GM21529 (cell line): ENCODE data around the gene DYNLRB1.

Experiments used
- ATAC-seq: cut with Tn5 transposase; IDR thresholded peaks from one replicate; pipeline ENCODE4 v1.9.1; 2021; ENCODE audit not compliant: unreplicated experiment

Gene DYNLRB1

DNA sequence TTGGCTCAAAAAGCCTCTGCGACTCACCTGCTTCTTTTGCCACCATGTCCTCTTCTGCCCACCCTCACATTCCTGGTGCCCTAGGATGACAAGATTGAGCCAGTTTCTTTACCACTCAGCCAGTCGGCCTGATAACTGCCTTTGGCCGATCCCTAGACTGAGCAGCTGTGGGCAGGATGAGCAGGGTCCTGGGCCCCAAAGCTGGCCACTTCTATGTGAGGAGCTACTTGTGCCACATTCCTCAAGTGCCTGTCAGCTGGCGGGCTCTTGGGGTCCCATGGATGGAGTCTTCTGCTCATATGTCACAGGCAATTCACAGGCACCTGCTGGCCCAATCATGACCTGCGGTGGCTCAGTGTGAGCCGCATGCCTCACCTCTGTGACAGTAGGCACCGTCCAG is 16.5 kb downstream of the DYNLRB1 start:
- ATAC-seq, result no peak

DNA sequence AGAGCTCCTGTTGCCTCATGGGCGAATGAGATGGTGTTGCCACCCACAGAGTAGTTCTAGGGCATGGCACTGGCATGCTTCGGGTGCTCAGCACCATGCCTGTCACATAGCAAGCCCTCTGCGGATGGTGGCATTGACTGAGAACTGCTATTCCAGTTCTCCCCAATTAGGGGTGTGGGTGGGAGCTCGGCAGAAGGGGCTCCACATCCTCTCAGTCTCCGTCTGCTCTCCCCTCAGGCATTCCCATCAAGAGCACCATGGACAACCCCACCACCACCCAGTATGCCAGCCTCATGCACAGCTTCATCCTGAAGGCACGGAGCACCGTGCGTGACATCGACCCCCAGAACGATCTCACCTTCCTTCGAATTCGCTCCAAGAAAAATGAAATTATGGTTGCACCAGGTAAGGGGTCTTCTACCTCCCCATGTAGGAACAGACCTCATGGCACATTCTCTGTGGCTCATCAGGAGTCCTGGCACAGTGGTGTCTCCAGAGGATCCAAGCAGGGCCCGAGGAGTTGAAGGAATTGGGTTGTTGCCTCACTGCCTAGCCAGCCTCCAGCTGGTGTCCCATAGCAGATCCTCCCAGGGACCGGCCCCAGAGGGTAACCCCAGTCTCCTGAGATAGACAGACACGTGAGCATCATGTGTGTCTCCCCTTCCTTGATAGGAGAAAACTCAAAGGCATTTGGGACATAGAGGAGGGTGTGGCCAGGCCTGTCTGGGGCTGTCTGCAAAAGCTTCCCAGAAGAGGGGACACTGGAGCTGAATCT is 18.4 kb downstream of the DYNLRB1 start:
- no peak for ATAC-seq

GRCh38 chr20:34535301-34535840 is 19.1 kb downstream of the DYNLRB1 start:
- ATAC-seq, result no peak

- no peak for ATAC-seq
Measured at GRCh38 chr20:34535857-34536256, 19.6 kb downstream of the DYNLRB1 start.

DNA sequence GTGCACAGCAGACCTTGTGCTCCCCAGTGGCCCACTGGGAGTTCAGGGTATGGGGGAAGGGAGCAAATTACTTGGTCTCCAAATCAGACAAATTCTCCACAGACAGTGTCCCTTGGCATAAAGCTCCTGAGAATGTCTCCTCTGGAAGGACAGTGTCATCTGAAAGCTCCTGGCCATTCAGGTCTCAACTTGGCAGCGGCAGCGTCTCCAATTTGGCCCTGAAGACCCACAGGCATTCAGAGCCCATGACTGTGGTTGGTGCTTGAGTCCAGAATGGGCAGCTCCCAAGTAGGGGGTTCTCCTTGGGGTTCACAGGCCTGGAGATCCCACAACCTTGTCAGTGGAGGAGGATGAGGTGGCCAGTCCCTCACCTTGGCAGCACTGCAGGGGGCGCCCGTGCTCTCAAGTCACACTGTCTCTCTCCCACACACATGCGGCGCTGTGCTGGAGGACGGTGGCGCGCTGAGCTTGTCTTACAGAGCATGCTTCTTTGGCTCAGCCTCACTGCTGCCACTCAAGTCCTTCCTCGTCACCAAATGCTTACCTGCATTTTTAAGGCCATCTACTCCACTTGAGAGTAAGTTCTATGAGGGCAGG is 20.7 kb downstream of the DYNLRB1 start:
- no peak for ATAC-seq

- no peak for ATAC-seq
Measured at GRCh38 chr20:34537651-34538050, 21.4 kb downstream of the DYNLRB1 start.

- no peak for ATAC-seq
Measured at GRCh38 chr20:34538671-34539123, 22.5 kb downstream of the DYNLRB1 start.

- ATAC-seq, result no peak
Measured at GRCh38 chr20:34539756-34540155, 23.5 kb downstream of the DYNLRB1 start.

- no peak for ATAC-seq
Measured at GRCh38 chr20:34540596-34541263, 24.5 kb downstream of the DYNLRB1 start.

GRCh38 chr20:34541264-34541901 is 25.2 kb downstream of the DYNLRB1 start:
- ATAC-seq, result no peak

GRCh38 chr20:34541917-34542316 is 25.7 kb downstream of the DYNLRB1 start:
- ATAC-seq, result no peak

DNA sequence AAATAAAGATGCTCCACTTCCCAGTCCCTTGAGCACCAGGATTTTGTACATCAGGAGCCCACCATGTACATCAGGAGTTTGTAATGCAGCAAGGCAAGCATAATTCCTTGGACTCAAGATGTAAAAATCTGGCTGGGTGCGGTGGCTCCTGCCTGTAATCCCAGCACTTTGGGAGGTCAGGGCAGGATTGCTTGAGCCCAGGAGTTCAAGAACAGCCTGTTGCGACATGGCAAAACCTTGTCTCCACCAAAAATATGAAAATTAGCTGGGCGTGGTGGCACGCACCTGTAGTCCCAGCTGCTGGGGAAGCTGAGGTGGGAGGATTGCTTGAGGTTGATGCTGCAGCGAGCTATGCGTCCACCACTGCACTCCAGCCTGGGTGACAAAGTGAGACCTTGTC is 26.2 kb downstream of the DYNLRB1 start:
- no peak for ATAC-seq

- no peak for ATAC-seq
Measured at GRCh38 chr20:34543463-34544056, 27.3 kb downstream of the DYNLRB1 start.

GRCh38 chr20:34544109-34544796 is 28.0 kb downstream of the DYNLRB1 start:
- ATAC-seq, result no peak

- ATAC-seq, result no peak
Measured at GRCh38 chr20:34546751-34547181, 30.5 kb downstream of the DYNLRB1 start.

DNA sequence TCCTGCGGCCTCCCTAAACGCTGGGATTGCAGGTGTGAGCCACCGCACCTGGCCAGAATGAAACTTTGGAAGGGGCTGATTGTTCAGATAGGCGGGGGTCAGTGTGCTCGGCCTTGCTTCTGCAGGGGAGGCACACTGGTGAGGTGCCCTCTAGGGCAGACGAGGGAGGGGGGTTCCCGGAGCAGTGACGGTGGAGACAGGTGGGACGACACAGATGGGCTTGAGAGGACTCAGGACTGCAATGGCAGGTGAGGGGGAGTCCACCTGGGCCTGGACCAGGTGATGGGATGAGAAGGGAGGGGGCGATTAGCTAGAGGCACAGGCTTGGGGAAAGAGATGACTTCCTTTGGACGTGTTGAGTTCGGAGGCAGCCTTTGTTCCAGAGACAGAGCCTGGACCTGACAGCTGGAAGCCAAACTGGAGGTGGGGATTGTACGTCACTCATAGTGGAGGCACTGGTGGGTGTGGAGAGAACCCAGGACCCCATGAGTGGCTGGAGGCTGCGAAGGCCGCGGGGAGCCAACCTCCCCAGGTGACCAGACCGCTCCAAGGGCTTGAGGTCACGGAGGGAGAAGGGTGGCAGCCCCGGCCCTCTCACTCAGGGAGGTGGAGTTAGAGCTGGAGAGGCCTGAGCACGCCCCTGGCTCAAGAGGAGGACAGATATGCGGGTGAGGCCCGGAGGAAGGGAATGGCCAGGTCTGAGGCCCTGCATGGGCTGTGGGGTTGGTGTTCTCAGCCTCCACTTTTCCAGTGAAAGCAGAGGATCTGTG is 31.8 kb downstream of the DYNLRB1 start:
- ATAC-seq, result no peak

- ATAC-seq, result no peak
Measured at GRCh38 chr20:34549291-34549928, 33.2 kb downstream of the DYNLRB1 start.

DNA sequence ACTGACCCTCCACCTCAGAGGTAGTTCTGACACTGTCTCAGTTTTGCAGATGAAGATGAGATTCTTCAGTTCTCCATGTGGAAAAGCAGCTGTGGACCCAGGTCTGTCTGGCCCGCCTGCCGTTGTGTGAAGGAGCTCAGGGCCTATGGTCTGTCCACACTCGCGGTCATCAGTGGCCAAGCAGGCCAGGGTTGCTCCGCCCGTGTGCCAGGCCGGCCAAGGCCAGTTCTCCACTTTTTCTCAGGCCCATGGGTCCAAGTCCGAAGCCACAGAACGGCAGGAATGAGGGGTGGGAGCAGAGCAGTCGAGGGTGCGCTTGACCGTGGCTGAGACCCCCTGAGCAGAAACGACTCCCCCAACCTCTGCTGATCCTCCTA is 33.7 kb downstream of the DYNLRB1 start:
- ATAC-seq, result no peak

- no peak for ATAC-seq
Measured at GRCh38 chr20:34552569-34552968, 36.3 kb downstream of the DYNLRB1 start.
